Heart left ventricle (tissue), 16 donors: ENCODE measurements around the gene IL19. TPM values are rescaled to one million over a fixed set of nuclear protein-coding genes. Genes with fewer than 3 reads are reported as not detected.
A peak's percentile ranks its signal among the peaks of the same experiment; 100 is the strongest.

ENCODE experiments used
- ATAC-seq, 4 donors: fragments of 200-7000 bp; cut with Tn5 transposase; one replicate each; pipeline ENCODE4 v1.9.1; 2020 to 2022; ENCODE audit warnings: moderate library complexity in 4 of 4, mild to moderate bottlenecking in 3 of 4, moderate number of reproducible peaks in 1 of 4
- DNase-seq, 5 donors: peaks; one replicate each; pipeline ENCODE4 v3.0.0-alpha.2; 2020
- H3K27ac ChIP-seq, 12 donors: fragments of 200-600 bp; sonication (generic) in 4 of 12; one replicate each; pipeline versions ENCODE4 v1.5.0 to v1.8.0; 2016 to 2022; ENCODE audit warnings: mild to moderate bottlenecking in 2 of 12
- H3K27me3 ChIP-seq, 9 donors: fragments of 200-600 bp; sonication (generic) in 2 of 9; one replicate each; pipeline versions ENCODE4 v1.5.1 to v1.8.0; 2016 to 2022; ENCODE audit warnings: mild to moderate bottlenecking in 3 of 9
- H3K36me3 ChIP-seq, 9 donors: fragments of 200-600 bp; sonication (generic) in 2 of 9; one replicate each; pipeline versions ENCODE4 v1.5.0 to v1.8.0; 2018 to 2022; ENCODE audit warnings: mild to moderate bottlenecking in 2 of 9
- H3K4me1 ChIP-seq, 12 donors: fragments of 200-600 bp; sonication (generic) in 4 of 12; one replicate each; pipeline versions ENCODE4 v1.5.0 to v1.8.0; 2016 to 2022; ENCODE audit warnings: mild to moderate bottlenecking in 3 of 12
- H3K4me3 ChIP-seq, 12 donors: fragments of 200-600 bp; sonication (generic) in 4 of 12; one replicate each; pipeline versions ENCODE4 v1.5.0 to v1.8.0; 2017 to 2022; ENCODE audit warnings: mild to moderate bottlenecking in 9 of 12, moderate library complexity in 4 of 12
- H3K9me3 ChIP-seq, 12 donors: fragments of 200-600 bp; sonication (generic) in 4 of 12; one replicate each; pipeline versions ENCODE4 v1.5.0 to v1.8.0; 2016 to 2022; ENCODE audit warnings: mild to moderate bottlenecking in 1 of 12
- POLR2A ChIP-seq, 2 donors: fragments of 450-650 bp; IDR thresholded peaks; one replicate each; pipeline ENCODE4 v1.6.1; 2017; ENCODE audit warnings: antibody characterized with exemption in 2 of 2, mild to moderate bottlenecking in 2 of 2, moderate library complexity in 2 of 2
- WGBS, 4 donors: extraction: QIAGEN DNeasy Blood & Tissue Kit in 2 of 4; methylation state at CpG; one replicate each; pipeline versions ENCODE4 v1.1.5 to v1.1.7; 2013 to 2018; 5-methylcytosine and 5-hydroxymethylcytosine counted together
- intact Hi-C, 10 donors: fragments of 100-400 bp; cut with DNase I; formaldehyde crosslinking; loops; one replicate each; pipeline versions ENCODE4 v1.11.1 to v1.14.2; 2022
- polyA plus RNA-seq, 2 donors: library from polyadenylated mRNA; stranded (reverse); fragments of 200-250 nt; gene quantifications; one replicate each; pipeline ENCODE4 v1.2.3, GENCODE V29; 2013
- total RNA-seq, 9 donors: library from RNA; depleted of rRNA in 2 of 9; stranded (reverse); fragments of >200 nt in 2 of 9; fragmentation: NEBNext Ultra II Directional in 3 of 9; extraction: Animal tissue kit (Norgen Biotek cat#: 25700) in 3 of 9; gene quantifications; one replicate each; pipeline versions ENCODE4 v1.1.0 to v1.2.4, GENCODE V29; 2016 to 2023
- TF ChIP-seq, protein P1 (sequence below), 12 donors: fragments of 200-600 bp; sonication (generic) in 4 of 12; IDR thresholded peaks; one replicate each; pipeline versions ENCODE4 v1.5.0 to v1.8.0; 2018 to 2022; ENCODE audit warnings: antibody characterized with exemption in 12 of 12, mild to moderate bottlenecking in 5 of 12
- donor health status: ischemic (EF 13 %, LVEDD 7.1; RV severe dilation, severe dysfunction).
- donor health status: healthy with polysubstance abuse.
- donor health status: DM: no; HTN: yes; CAD: no.
- donor health status: DM: no; HTN: no; CAD: no.
- donor health status: ischemic (EF 25% LVEDD 6.9; RV normal size, moderate dysfunction).
- donor health status: ischemic (EF 25% LVEDD 5.7; RV mildly dilated, moderate dysfunction).
- donor health status: healthy.
- donor health status: DM: yes; HTN: yes; CAD: no.
- donor health status: ischemic (EF 35%, LVEDD 5.7; RV mildly dilated, moderate dysfunction).
- donor health status: nonischemic (EF 11% LVEDD 7.7; RV severe dilation, severe dysfunction).
- donor health status: DM: yes; HTN: yes; CAD: no.
- donor health status: PGD.
- donor health status: ischemic (EF 29% LVEDD 5.4; RV normal size, mild dysfunction).
- donor health status: nonischemic (EF 23%, LVEDD 6.1; RV moderate dilation, normal function).

Gene IL19
- total and polyA plus RNA-seq, 11 donors: not detected

DNA sequence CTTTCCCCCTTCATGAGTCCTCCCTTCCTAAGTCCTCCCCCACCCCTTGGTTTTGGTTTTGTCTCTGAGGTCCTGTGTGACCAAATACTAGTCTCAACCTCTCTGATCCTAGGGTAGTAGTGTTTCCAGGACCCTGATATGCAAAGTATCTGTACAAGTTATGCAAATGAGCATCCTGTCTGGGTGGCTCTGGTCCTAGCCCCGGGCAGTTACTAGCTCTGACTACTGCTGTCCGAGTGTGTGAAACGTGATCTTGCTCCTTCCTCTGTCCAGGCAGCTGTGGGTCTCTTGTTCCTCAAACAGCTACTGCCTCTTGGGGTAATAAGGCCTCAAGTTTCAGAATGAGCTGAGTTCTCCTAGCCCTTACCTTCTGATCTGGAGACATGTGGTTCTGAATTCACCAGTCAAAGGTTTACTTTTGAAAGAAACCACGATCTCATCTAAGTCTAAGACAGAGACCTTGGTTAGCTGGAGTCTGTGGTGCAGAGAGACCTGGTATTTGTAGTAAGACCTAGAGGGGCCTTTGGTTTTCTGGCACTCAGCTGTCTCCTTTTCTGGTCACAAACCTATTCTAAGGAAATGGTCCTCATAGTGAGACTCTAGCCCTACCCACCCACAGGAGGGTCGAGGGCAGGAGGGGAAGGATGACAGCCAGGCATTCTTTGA lies 31.0 kb upstream of the IL19 start:
- H3K27ac ChIP-seq: peak overlapping the region in 1 of 12 donors; percentile 42
- intact Hi-C loops: loop anchor here in 6 of 10 donors (5.0 to 10.0 kb wide), 5 partner anchors 63 to 173 kb away; partner anchors contain the start of gene DYRK3 (in 4 of the 6)
- peaks cover 0 to 18% (median 11%) of the 10 kb centered on the region in 9 donors for H3K36me3 ChIP-seq
- H3K27me3 ChIP-seq: no peaks in the 10 kb centered on the region
- peak in 1 of 4 donors; percentile 4 for ATAC-seq
- H3K4me1 ChIP-seq: peaks cover 0 to 62% (median 36%) of the 10 kb centered on the region in 12 donors
- 42 to 51% (median 45%) methylated on average over 5 of the region's 5 CpGs for WGBS, 4 donors
- TF ChIP-seq POLR2A (IDR thresholded peaks at IDR 0.05): no peak
- TF ChIP-seq, protein P1, sequence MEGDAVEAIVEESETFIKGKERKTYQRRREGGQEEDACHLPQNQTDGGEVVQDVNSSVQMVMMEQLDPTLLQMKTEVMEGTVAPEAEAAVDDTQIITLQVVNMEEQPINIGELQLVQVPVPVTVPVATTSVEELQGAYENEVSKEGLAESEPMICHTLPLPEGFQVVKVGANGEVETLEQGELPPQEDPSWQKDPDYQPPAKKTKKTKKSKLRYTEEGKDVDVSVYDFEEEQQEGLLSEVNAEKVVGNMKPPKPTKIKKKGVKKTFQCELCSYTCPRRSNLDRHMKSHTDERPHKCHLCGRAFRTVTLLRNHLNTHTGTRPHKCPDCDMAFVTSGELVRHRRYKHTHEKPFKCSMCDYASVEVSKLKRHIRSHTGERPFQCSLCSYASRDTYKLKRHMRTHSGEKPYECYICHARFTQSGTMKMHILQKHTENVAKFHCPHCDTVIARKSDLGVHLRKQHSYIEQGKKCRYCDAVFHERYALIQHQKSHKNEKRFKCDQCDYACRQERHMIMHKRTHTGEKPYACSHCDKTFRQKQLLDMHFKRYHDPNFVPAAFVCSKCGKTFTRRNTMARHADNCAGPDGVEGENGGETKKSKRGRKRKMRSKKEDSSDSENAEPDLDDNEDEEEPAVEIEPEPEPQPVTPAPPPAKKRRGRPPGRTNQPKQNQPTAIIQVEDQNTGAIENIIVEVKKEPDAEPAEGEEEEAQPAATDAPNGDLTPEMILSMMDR (IDR thresholded peaks at IDR 0.05): no peak
- no peak overlapping the region for H3K4me3 ChIP-seq
- H3K9me3 ChIP-seq: no peaks in the 10 kb centered on the region
- no peak for DNase-seq

DNA sequence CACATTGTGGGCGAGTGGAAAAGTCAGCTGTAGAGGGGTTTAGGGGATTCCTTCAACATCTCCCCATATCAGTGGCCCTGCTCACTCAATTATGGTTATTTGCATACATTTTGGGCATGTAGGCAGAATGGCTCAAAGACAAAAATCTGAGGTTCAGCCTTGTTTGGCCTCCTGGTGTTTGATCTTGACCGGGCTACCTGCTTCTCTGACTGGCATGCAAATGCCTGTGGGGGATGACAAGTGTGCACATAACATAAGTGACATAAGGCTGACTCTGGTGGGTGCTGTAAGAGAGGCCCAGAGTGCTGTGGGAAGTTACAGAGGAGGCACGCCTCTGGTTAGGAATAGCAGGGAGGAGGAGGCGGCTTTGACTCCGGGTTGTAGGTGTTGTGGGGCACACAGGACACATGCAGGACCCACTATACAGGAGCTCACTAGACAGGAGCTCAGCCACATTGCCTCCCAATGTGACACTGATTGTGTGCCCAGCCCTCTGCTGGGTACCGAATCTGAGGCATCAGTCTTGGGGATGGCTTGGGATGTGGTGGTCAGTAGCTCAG lies 29.4 kb upstream of the IL19 start:
- no peak for DNase-seq
- TF ChIP-seq, protein P1 (IDR thresholded peaks at IDR 0.05): no peak
- no peak for TF ChIP-seq POLR2A (IDR thresholded peaks at IDR 0.05)
- Histone ChIP-seq H3K4me1 (peaks cover 0 to 52% (median 24%) of the 10 kb centered on the region in 12 donors), H3K4me3 (no peak overlapping the region), H3K36me3 (peaks cover 0 to 1% (median 0%) of the 10 kb centered on the region in 9 donors), H3K27ac (no peak overlapping the region), H3K9me3 (no peaks in the 10 kb centered on the region), H3K27me3 (no peaks in the 10 kb centered on the region)
- intact Hi-C loops: no loop called here
- ATAC-seq: no peak
- WGBS, 4 donors: 89 to 94% (median 91%) methylated on average over 5 to 6 of the region's 6 CpGs

DNA sequence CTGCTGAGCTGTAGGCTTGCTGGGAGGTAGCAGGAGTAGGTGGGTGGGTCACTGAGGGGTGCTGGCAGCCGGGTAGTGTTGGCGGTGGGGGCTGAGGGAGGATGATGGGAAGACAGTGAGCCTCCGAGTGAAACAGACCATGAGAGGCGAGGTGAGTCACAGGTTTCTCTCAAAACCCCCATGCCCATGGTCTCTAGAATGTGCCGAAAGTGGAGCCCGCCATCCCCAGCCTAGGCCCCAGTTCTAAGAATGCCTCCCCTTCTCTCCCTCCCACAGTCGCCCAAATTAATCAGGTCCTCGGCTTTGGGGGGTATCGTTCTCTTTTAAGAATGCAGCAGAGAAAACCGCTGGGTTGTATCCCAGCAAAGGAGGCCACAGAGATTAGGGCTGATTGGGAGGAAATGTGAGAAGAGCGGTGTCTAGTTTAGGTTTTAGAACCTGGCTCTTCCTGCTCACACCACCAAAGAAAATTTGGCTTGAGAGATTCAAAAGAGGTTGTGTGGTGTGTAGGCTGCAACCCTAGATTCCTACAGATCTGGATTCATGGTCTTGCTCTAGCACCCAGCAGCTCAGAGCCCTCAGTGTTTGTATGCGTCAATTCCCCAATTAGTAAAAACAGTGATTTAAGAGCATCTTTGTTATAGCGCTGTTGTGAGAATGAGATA lies 27.7 kb upstream of the IL19 start:
- 70 to 76% (median 73%) methylated on average over 12 to 13 of the region's 13 CpGs for WGBS, 4 donors
- Histone ChIP-seq H3K36me3 (no peaks in the 10 kb centered on the region), H3K4me1 (peaks cover 0 to 37% (median 13%) of the 10 kb centered on the region in 12 donors), H3K27ac (no peak overlapping the region), H3K4me3 (no peak overlapping the region), H3K9me3 (no peaks in the 10 kb centered on the region), H3K27me3 (no peaks in the 10 kb centered on the region)
- ATAC-seq: no peak
- no peak for DNase-seq
- no peak for TF ChIP-seq POLR2A (IDR thresholded peaks at IDR 0.05)
- TF ChIP-seq, protein P1 (IDR thresholded peaks at IDR 0.05): no peak
- intact Hi-C loops: no loop called here

DNA sequence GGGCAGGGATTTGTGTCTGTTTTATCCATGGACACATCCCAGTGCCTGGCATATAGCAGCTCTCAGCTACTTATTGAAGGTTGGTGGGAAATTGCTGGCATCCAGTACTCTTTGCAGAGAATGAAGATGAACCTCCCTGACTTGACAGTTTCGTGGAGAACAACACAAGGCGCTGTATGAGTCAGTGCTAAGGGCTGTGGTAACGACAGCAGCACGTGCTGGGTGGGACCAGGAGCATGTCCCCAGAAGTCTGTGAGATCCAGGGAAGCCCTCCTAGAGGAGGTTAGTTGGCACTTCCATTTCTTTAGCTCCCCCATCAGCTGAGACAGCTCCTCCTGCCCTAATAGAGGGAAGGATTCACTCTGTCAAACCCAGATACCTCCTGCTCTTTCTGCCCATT lies 25.9 kb upstream of the IL19 start:
- ATAC-seq (peak in 2 of 4 donors; percentile 17 to 38), DNase-seq (peak in 1 of 5 donors; percentile 46)
- 63 to 72% (median 69%) methylated on average over 4 of the region's 4 CpGs for WGBS, 4 donors
- no peaks in the 10 kb centered on the region for H3K9me3 ChIP-seq
- peaks cover 0 to 31% (median 0%) of the 10 kb centered on the region in 12 donors for H3K4me1 ChIP-seq
- H3K36me3 ChIP-seq: no peaks in the 10 kb centered on the region
- H3K27me3 ChIP-seq: no peaks in the 10 kb centered on the region
- no peak overlapping the region for H3K27ac ChIP-seq
- intact Hi-C loops: no loop called here
- H3K4me3 ChIP-seq: no peak overlapping the region
- TF ChIP-seq, protein P1 (IDR thresholded peaks at IDR 0.05): no peak
- no peak for TF ChIP-seq POLR2A (IDR thresholded peaks at IDR 0.05)
